IMR-90 (cell line): ENCODE measurements around the gene VN1R2. TPM values are rescaled to one million over a fixed set of nuclear protein-coding genes. Genes with fewer than 3 reads are reported as not detected.

Source experiments
- ATAC-seq: fragments of 200-7000 bp; cut with Tn5 transposase; 2 replicates; pipeline ENCODE4 v1.9.1; 2020; ENCODE audit warnings: low read depth, mild to moderate bottlenecking, moderate library complexity
- BruUV-seq: library from RNA; stranded (reverse); fragments of 400-500 nt; replicated peaks from 2 replicates; lab custom pipeline; 2021; lab: Mats Ljungman, UMichigan
- CTCF ChIA-PET: fragments of 300-600 bp; formaldehyde crosslinking; extraction: SDS; loops from one replicate; lab custom pipeline; 2021; ENCODE audit warnings: antibody characterized with exemption; lab: Yijun Ruan, JAX
- POLR2A ChIA-PET: fragments of 300-600 bp; sonication (Branson Sonifier 250); formaldehyde crosslinking; loops from one replicate; lab custom pipeline; 2022; ENCODE audit warnings: antibody characterized with exemption; ENCODE audit not compliant: unreplicated experiment; lab: Charles Lee
- DNase-seq: peaks from one replicate; pipeline ENCODE4 v3.0.0; 2013
- H2AFZ ChIP-seq: replicated peaks from 2 replicates; pipeline ENCODE3; 2013; ENCODE audit warnings: low read length, mild to moderate bottlenecking; ENCODE audit not compliant: poor library complexity
- H2AK5ac ChIP-seq: 2 replicates; pipeline ENCODE4 v1.6.1; 2013; ENCODE audit warnings: low read depth, low read length, inconsistent platforms
- H2AK9ac ChIP-seq: replicated peaks from 2 replicates; pipeline ENCODE3; 2013; ENCODE audit warnings: mild to moderate bottlenecking, low read depth, low read length, moderate library complexity; ENCODE audit not compliant: poor library complexity
- H2BK120ac ChIP-seq: 2 replicates; pipeline ENCODE4 v1.6.1; 2013; ENCODE audit warnings: low read depth, low read length, inconsistent platforms
- H2BK15ac ChIP-seq: 3 replicates; pipeline ENCODE4 v1.6.1; 2013; ENCODE audit warnings: low read depth, low read length, inconsistent platforms
- H2BK20ac ChIP-seq: 2 replicates; pipeline ENCODE4 v1.6.1; 2013; ENCODE audit warnings: low read depth, mild to moderate bottlenecking, inconsistent platforms, low read length, moderate library complexity
- H2BK5ac ChIP-seq: 2 replicates; pipeline ENCODE4 v1.6.1; 2013; ENCODE audit warnings: mild to moderate bottlenecking, low read depth, low read length, inconsistent platforms; ENCODE audit not compliant: poor library complexity, severe bottlenecking
- H3K14ac ChIP-seq: replicated peaks from 2 replicates; pipeline ENCODE4 v1.6.1; 2013; ENCODE audit warnings: low read depth, low read length, inconsistent platforms
- H3K18ac ChIP-seq: 2 replicates; pipeline ENCODE4 v1.6.1; 2013; ENCODE audit warnings: low read depth, low read length, control low read depth
- H3K23ac ChIP-seq: 2 replicates; pipeline ENCODE4 v1.6.1; 2013; ENCODE audit warnings: low read depth, low read length, inconsistent platforms
- H3K27ac ChIP-seq: 2 replicates; pipeline ENCODE4 v1.5.1; 2013; ENCODE audit warnings: mild to moderate bottlenecking, control low read depth, low read length; ENCODE audit not compliant: insufficient read depth
- H3K27me3 ChIP-seq: 2 replicates; pipeline ENCODE4 v1.6.1; 2013; ENCODE audit warnings: low read length; ENCODE audit not compliant: control insufficient read depth, insufficient read depth
- H3K36me3 ChIP-seq: 2 replicates; pipeline ENCODE4 v1.6.1; 2013; ENCODE audit warnings: low read length, mixed read lengths; ENCODE audit not compliant: control insufficient read depth, insufficient read depth
- H3K4ac ChIP-seq: 2 replicates; pipeline ENCODE4 v1.6.1; 2013; ENCODE audit warnings: low read depth, low read length, inconsistent platforms
- H3K4me1 ChIP-seq: 2 replicates; pipeline ENCODE4 v1.6.1; 2013; ENCODE audit warnings: low read length, mixed read lengths; ENCODE audit not compliant: control insufficient read depth, insufficient read depth
- H3K4me2 ChIP-seq: 2 replicates; pipeline ENCODE4 v1.6.1; 2013; ENCODE audit warnings: low read depth, mild to moderate bottlenecking, control low read depth, low read length, moderate library complexity
- H3K4me3 ChIP-seq: 2 replicates; pipeline ENCODE4 v1.5.1; 2013; ENCODE audit warnings: low read depth, mild to moderate bottlenecking, control low read depth, low read length, moderate library complexity; ENCODE audit not compliant: insufficient read depth
- H3K56ac ChIP-seq: 2 replicates; pipeline ENCODE4 v1.6.1; 2013; ENCODE audit warnings: low read length, inconsistent platforms; ENCODE audit not compliant: insufficient read depth; ENCODE audit errors: extremely low read depth
- H3K79me1 ChIP-seq, 2 experiments: 2 replicates each; pipeline ENCODE4 v1.6.1; 2013; ENCODE audit warnings: low read length in 2 of 2, inconsistent platforms in 1 of 2, low read depth in 1 of 2
- H3K9ac ChIP-seq: 2 replicates; pipeline ENCODE4 v1.6.1; 2013; ENCODE audit warnings: low read depth, low read length, control low read depth
- H3K9me1 ChIP-seq: 2 replicates; pipeline ENCODE4 v1.6.1; 2013; ENCODE audit warnings: low read length, inconsistent platforms; ENCODE audit not compliant: insufficient read depth
- H3K9me3 ChIP-seq: 2 replicates; pipeline ENCODE4 v1.6.1; 2013; ENCODE audit warnings: low read length; ENCODE audit not compliant: control insufficient read depth, insufficient read depth
- H4K20me1 ChIP-seq: 2 replicates; pipeline ENCODE4 v1.6.1; 2013; ENCODE audit warnings: low read length, inconsistent platforms; ENCODE audit not compliant: insufficient read depth
- H4K5ac ChIP-seq: 2 replicates; pipeline ENCODE4 v1.6.1; 2013; ENCODE audit warnings: mild to moderate bottlenecking, low read depth, low read length, control low read depth
- H4K8ac ChIP-seq, 2 experiments: 2 replicates each; pipeline ENCODE4 v1.6.1; 2013; ENCODE audit warnings: low read depth in 2 of 2, low read length in 2 of 2, control low read depth in 1 of 2, inconsistent platforms in 1 of 2
- H4K91ac ChIP-seq: 2 replicates; pipeline ENCODE4 v1.6.1; 2013; ENCODE audit warnings: low read depth, low read length, inconsistent platforms; ENCODE audit not compliant: insufficient read depth
- BHLHE40 ChIP-seq: fragments of 150-350 bp; IDR thresholded peaks from 2 replicates; pipeline ENCODE4 v1.6.1; 2016; ENCODE audit warnings: mild to moderate bottlenecking, low read depth, low read length
- CEBPB ChIP-seq: IDR thresholded peaks from 2 replicates; pipeline ENCODE4 v1.6.1; 2012; ENCODE audit warnings: low read depth, low read length, improper control_type of control experiment
- CHD1 ChIP-seq: IDR thresholded peaks from 2 replicates; pipeline ENCODE4 v1.6.1; 2012; ENCODE audit warnings: low read depth, low read length, improper control_type of control experiment
- FOS ChIP-seq: fragments of 150-350 bp; IDR thresholded peaks from 2 replicates; pipeline ENCODE4 v1.6.1; 2016; ENCODE audit warnings: low read depth, low read length
- MAFK ChIP-seq: IDR thresholded peaks from 2 replicates; pipeline ENCODE4 v1.6.1; 2012; ENCODE audit warnings: low read depth, low read length, improper control_type of control experiment
- MAZ ChIP-seq: IDR thresholded peaks from 2 replicates; pipeline ENCODE4 v1.6.1; 2012; ENCODE audit warnings: low read depth, mild to moderate bottlenecking, low read length, improper control_type of control experiment, moderate library complexity, borderline replicate concordance
- MXI1 ChIP-seq: IDR thresholded peaks from 2 replicates; pipeline ENCODE4 v1.6.1; 2012; ENCODE audit warnings: low read depth, mild to moderate bottlenecking, low read length, moderate library complexity, borderline replicate concordance
- NFE2L2 ChIP-seq: fragments of 150-350 bp; IDR thresholded peaks from 2 replicates; pipeline ENCODE4 v1.6.1; 2016; ENCODE audit warnings: low read depth, mild to moderate bottlenecking, low read length
- POLR2A ChIP-seq: IDR thresholded peaks from 2 replicates; pipeline ENCODE4 v1.6.1; 2012; ENCODE audit warnings: mild to moderate bottlenecking, low read depth, low read length
- RAD21 ChIP-seq: IDR thresholded peaks from 2 replicates; pipeline ENCODE4 v1.6.1; 2012; ENCODE audit warnings: low read length, improper control_type of control experiment
- RCOR1 ChIP-seq: IDR thresholded peaks from 2 replicates; pipeline ENCODE4 v1.6.1; 2012; ENCODE audit warnings: mild to moderate bottlenecking, low read length, improper control_type of control experiment; ENCODE audit not compliant: insufficient replicate concordance
- RFX5 ChIP-seq: IDR thresholded peaks from 2 replicates; pipeline ENCODE4 v1.8.0; 2012; ENCODE audit warnings: low read depth, mild to moderate bottlenecking, low read length, moderate library complexity
- SMC3 ChIP-seq: fragments of 150-350 bp; IDR thresholded peaks from 2 replicates; pipeline ENCODE4 v1.6.1; 2016; ENCODE audit warnings: low read depth, mild to moderate bottlenecking, antibody characterized with exemption, low read length, moderate library complexity
- WGBS, 2 experiments: methylation state at CpG; one replicate each; pipeline versions ENCODE4 v1.1.5 to v1.1.7; 2013; ENCODE audit warnings: missing lambda C conversion rate in 2 of 2; ENCODE audit not compliant: insufficient read length in 1 of 2; ENCODE audit errors: extremely low coverage in 2 of 2; 5-methylcytosine and 5-hydroxymethylcytosine counted together
- dilution Hi-C: fragments of 300-500 bp; cut with HindIII; formaldehyde crosslinking; loops from one replicate; pipeline ENCODE4 v1.14.3; 2018; ENCODE audit warnings: low sequenced_read_pairs; ENCODE audit not compliant: unreplicated experiment
- in situ Hi-C: fragments of 300-500 bp; cut with MboI; formaldehyde crosslinking; loops from 3 replicates; pipeline ENCODE4 v1.14.3; 2019; ENCODE audit warnings: low sequenced_read_pairs, inconsistent platforms, mixed read lengths
- intact Hi-C: fragments of 100-400 bp; cut with micrococcal nuclease; formaldehyde crosslinking; loops from 2 replicates; pipeline ENCODE4 v1.10.0; 2022
- polyA plus RNA-seq, 3 experiments: library from polyadenylated mRNA; depleted of rRNA; stranded (reverse); fragments of >200 nt; gene quantifications; 2 replicates each; pipeline ENCODE4 v1.2.3, GENCODE V29; 2012; ENCODE audit warnings: low replicate concordance in 1 of 3
- total RNA-seq: library from RNA; depleted of rRNA; stranded (reverse); fragments of >200 nt; gene quantifications from 2 replicates; pipeline ENCODE4 v1.2.3, GENCODE V29; 2012
- TF ChIP-seq, protein P1 (sequence below): conservative IDR thresholded peaks from 2 replicates; pipeline ENCODE4 v1.5.1; 2012; ENCODE audit warnings: mild to moderate bottlenecking, low read depth, low read length, improper control_type of control experiment
- TF ChIP-seq, protein P2 (sequence below): fragments of 150-350 bp; IDR thresholded peaks from 2 replicates; pipeline ENCODE4 v1.6.1; 2017; ENCODE audit warnings: mild to moderate bottlenecking, antibody characterized with exemption, low read length, low read depth
- TF ChIP-seq, protein P3 (sequence below): fragments of 150-350 bp; IDR thresholded peaks from 2 replicates; pipeline ENCODE4 v1.6.1; 2016; ENCODE audit warnings: low read depth, mild to moderate bottlenecking, low read length, moderate library complexity, borderline replicate concordance

Gene VN1R2
- total and polyA plus RNA-seq, 2 of the 4 experiments (the other 2 are of a cell fraction): not detected

DNA sequence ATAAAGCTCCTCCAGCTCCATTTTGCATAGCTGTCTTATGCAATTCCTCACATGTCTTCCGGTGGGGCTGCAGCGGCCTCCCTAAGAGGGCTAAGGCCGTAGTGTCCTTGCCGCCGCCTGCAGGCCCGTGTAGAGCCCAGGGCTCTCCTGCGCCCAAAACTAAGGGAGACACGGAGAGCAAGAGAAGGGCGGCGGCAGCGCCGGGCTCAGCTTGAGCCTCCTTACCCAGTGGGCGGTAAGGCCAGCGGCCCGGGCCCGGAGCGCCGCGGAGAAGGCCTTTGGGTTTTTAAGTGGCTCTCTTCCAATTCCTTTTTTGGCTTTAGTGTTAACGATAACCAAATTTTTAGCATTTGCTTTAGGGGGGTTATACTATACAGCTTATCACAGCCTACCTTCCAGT, 33.5 kb upstream of the VN1R2 start:
- Histone ChIP-seq H3K4me1 (no peaks in the 10 kb centered on the region), H2AK9ac (no peak overlapping the region), H2BK15ac (no peak overlapping the region), H3K27ac (no peak overlapping the region), H2BK20ac (no peak overlapping the region), H2AK5ac (no peak overlapping the region), H3K14ac (no peak overlapping the region), H4K20me1 (no peaks in the 10 kb centered on the region), H3K9ac (no peak overlapping the region), H3K18ac (no peak overlapping the region), H3K9me1 (no peaks in the 10 kb centered on the region), H3K4me3 (no peak overlapping the region), H3K4ac (no peak overlapping the region), H2AFZ (no peak overlapping the region), H2BK5ac (no peak overlapping the region), H3K9me3 (peaks cover 32% of the 10 kb centered on the region), H3K79me1 (no peaks in the 10 kb centered on the region), H4K91ac (no peak overlapping the region), H4K5ac (no peak overlapping the region), H3K56ac (no peak overlapping the region), H4K8ac (no peak overlapping the region), H3K23ac (no peak overlapping the region), H2BK120ac (no peak overlapping the region), H3K36me3 (no peaks in the 10 kb centered on the region), H3K4me2 (no peak overlapping the region), H3K27me3 (no peaks in the 10 kb centered on the region)
- intact Hi-C loops: no loop called here
- in situ Hi-C loops: no loop called here
- TF ChIP-seq CEBPB (no peak), SMC3 (no peak), RCOR1 (no peak), BHLHE40 (no peak), CHD1 (no peak), RAD21 (no peak), FOS (no peak), MXI1 (no peak), MAFK (no peak), RFX5 (no peak), NFE2L2 (no peak), MAZ (no peak), POLR2A (no peak)
- TF ChIP-seq, protein P1, sequence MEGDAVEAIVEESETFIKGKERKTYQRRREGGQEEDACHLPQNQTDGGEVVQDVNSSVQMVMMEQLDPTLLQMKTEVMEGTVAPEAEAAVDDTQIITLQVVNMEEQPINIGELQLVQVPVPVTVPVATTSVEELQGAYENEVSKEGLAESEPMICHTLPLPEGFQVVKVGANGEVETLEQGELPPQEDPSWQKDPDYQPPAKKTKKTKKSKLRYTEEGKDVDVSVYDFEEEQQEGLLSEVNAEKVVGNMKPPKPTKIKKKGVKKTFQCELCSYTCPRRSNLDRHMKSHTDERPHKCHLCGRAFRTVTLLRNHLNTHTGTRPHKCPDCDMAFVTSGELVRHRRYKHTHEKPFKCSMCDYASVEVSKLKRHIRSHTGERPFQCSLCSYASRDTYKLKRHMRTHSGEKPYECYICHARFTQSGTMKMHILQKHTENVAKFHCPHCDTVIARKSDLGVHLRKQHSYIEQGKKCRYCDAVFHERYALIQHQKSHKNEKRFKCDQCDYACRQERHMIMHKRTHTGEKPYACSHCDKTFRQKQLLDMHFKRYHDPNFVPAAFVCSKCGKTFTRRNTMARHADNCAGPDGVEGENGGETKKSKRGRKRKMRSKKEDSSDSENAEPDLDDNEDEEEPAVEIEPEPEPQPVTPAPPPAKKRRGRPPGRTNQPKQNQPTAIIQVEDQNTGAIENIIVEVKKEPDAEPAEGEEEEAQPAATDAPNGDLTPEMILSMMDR: no peak
- TF ChIP-seq, protein P2, sequence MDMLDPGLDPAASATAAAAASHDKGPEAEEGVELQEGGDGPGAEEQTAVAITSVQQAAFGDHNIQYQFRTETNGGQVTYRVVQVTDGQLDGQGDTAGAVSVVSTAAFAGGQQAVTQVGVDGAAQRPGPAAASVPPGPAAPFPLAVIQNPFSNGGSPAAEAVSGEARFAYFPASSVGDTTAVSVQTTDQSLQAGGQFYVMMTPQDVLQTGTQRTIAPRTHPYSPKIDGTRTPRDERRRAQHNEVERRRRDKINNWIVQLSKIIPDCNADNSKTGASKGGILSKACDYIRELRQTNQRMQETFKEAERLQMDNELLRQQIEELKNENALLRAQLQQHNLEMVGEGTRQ: no peak
- TF ChIP-seq, protein P3, sequence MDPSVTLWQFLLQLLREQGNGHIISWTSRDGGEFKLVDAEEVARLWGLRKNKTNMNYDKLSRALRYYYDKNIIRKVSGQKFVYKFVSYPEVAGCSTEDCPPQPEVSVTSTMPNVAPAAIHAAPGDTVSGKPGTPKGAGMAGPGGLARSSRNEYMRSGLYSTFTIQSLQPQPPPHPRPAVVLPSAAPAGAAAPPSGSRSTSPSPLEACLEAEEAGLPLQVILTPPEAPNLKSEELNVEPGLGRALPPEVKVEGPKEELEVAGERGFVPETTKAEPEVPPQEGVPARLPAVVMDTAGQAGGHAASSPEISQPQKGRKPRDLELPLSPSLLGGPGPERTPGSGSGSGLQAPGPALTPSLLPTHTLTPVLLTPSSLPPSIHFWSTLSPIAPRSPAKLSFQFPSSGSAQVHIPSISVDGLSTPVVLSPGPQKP: no peak
- DNase-seq (no peak), ATAC-seq (no peak)
- POLR2A ChIA-PET: no interaction called here
- no TSS peak for BruUV-seq
- dilution Hi-C loops: no loop called here
- CTCF ChIA-PET: no interaction called here
- 100% methylated on average over 2 of the region's 20 CpGs; no CpG with 5 or more reads in 1 of the 2 experiments for WGBS, 2 experiments
